ENCODE data around the gene NKX1-2.

Gene NKX1-2

DNA sequence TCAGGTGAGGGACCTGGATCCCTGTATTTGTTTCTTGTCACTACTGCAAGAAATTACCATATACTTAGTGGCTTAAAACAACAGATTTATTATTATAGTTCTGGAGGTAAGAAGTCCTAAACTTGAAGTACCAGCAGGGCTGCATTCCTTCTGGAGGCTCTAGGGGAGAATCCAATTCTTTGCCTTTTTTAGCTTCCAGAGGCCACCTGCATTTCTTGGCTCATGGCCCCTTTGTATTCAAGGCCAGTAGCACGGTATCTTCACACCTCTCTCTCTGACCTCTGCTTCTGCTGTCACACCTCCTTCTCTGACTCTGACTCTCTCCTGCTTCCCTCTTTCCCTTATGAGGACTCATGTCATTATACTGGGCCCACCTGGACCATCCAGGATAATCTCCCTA, 9.6 kb upstream of the NKX1-2 start:
- DNase-seq (ENCODE audit: extremely low read depth, low read depth) = no peak
- TF ChIP-seq CTCF (IDR thresholded peaks at IDR 0.05; ENCODE audit: low read depth, low read length) = no peak

DNA sequence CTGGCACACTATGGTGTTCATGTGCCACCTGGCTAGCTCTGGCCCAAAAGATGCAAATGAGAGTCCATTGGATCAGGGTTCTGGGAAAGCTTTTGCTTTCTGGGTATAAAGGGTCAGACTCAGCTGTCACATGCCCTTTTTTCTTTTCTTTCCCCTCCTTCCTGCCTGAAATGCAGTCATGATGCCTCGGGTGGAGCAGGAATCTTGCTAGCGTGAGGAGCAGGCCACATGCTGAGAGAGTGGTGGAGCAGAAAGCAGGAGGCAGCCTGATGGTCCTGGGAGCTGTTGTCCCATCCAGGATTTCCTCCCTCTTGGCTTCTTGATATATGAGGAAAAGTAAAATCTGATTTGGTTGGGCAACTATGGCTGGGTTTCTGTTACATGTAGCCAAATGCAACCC, 9.1 kb upstream of the NKX1-2 start:
- DNase-seq (ENCODE audit: extremely low read depth, low read depth) = no peak
- TF ChIP-seq CTCF (IDR thresholded peaks at IDR 0.05; ENCODE audit: low read depth, low read length) = no peak

- no peak for DNase-seq (ENCODE audit: extremely low read depth, low read depth)
- TF ChIP-seq CTCF (IDR thresholded peaks at IDR 0.05; ENCODE audit: low read depth, low read length) = no peak
Measured at GRCh38 chr10:124458473-124458872, 8.6 kb upstream of the NKX1-2 start.

DNA sequence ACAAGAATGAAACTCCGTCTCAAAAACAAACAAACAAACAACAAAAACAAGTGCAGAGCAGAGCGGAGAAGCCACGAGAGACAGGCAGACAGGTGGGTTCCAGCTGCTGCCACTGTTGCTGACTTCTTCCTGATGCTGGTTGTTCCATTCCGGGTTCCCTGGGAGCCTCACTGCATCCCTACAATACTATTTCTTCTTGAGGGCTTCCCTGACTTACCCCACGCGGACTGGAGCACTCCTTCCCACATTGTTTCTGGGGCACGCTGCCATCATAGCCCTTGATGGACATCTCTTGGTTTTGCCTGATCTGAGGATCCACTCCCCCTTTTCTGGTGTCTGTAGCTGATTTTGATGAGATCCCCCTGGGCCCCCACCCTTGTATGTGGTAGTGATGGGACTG, 5.6 kb upstream of the NKX1-2 start:
- no peak for DNase-seq (ENCODE audit: extremely low read depth, low read depth)
- TF ChIP-seq CTCF (IDR thresholded peaks at IDR 0.05; ENCODE audit: low read depth, low read length) = no peak

GRCh38 chr10:124453960-124454610, 4.2 kb upstream of the NKX1-2 start:
- TF ChIP-seq CTCF (IDR thresholded peaks at IDR 0.05; ENCODE audit: low read depth, low read length) = no peak
- DNase-seq (ENCODE audit: extremely low read depth, low read depth) = no peak

DNA sequence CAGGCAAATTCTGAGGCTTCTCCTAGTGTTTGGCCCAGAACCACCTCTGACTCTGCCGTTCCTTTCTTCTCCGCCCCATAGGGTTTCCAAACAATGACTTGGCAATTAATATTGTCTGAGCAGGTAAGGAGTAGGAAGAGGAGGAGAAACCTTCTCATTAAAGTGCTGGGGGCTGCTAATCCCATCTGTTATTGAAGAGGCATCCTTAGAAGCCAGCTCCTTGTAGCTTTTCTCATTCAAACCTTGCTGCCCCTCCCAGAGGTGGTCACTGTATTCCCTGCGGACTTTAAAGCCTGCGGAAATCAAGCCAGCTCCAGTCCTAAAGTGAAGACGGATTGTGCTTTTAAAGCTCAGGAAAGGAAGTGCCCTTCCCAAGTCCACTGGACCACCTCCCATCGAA, 1.4 kb upstream of the NKX1-2 start:
- DNase-seq (ENCODE audit: extremely low read depth, low read depth) = no peak
- TF ChIP-seq CTCF (IDR thresholded peaks at IDR 0.05; ENCODE audit: low read depth, low read length) = no peak

- no peak for DNase-seq (ENCODE audit: extremely low read depth, low read depth)
Measured at GRCh38 chr10:124450783-124451057, 885 bp upstream of the NKX1-2 start.

More at GRCh38 chr10:124450783-124451057, 885 bp upstream of the NKX1-2 start:
- TF ChIP-seq CTCF (IDR thresholded peaks at IDR 0.05; ENCODE audit: low read depth, low read length) = no peak

All from AG09319 (cell line).